H9 (cell line): Measurements from ENCODE around the gene SEBOX. TPM values are rescaled to one million over a fixed set of nuclear protein-coding genes. Genes with fewer than 3 reads are reported as not detected.

ENCODE experiments used
- DNase-seq: peaks from one replicate; pipeline ENCODE4 v3.0.0-alpha.2; 2017
- H2AFZ ChIP-seq: one replicate; pipeline ENCODE4 v1.6.1; 2013; ENCODE audit warnings: mild to moderate bottlenecking, low read length, control low read depth, moderate library complexity
- H2AK5ac ChIP-seq: 2 replicates; pipeline ENCODE4 v1.6.1; 2013; ENCODE audit warnings: low read length, control low read depth, mixed read lengths; ENCODE audit not compliant: insufficient read length
- H2BK120ac ChIP-seq: one replicate; pipeline ENCODE4 v1.6.1; 2013; ENCODE audit warnings: low read depth, mild to moderate bottlenecking, low read length, control low read depth, inconsistent platforms; ENCODE audit not compliant: poor library complexity, severe bottlenecking
- H2BK12ac ChIP-seq: 2 replicates; pipeline ENCODE4 v1.6.1; 2013; ENCODE audit warnings: low read length, control low read depth, mixed read lengths, low read depth; ENCODE audit not compliant: insufficient read length
- H2BK15ac ChIP-seq: 2 replicates; pipeline ENCODE4 v1.6.1; 2013; ENCODE audit warnings: low read depth, low read length, control low read depth
- H2BK20ac ChIP-seq: one replicate; pipeline ENCODE4 v1.6.1; 2013; ENCODE audit warnings: low read depth, mild to moderate bottlenecking, low read length, control low read depth, inconsistent platforms; ENCODE audit not compliant: poor library complexity, severe bottlenecking
- H2BK5ac ChIP-seq: 2 replicates; pipeline ENCODE4 v1.6.1; 2013; ENCODE audit warnings: low read length, control low read depth, mixed read lengths; ENCODE audit not compliant: insufficient read length
- H3K14ac ChIP-seq: 2 replicates; pipeline ENCODE4 v1.6.1; 2013; ENCODE audit warnings: low read length, control low read depth; ENCODE audit not compliant: insufficient read depth
- H3K18ac ChIP-seq: 2 replicates; pipeline ENCODE4 v1.6.1; 2013; ENCODE audit warnings: low read depth, mild to moderate bottlenecking, mixed read lengths, low read length, control low read depth; ENCODE audit not compliant: insufficient read length
- H3K23ac ChIP-seq: 2 replicates; pipeline ENCODE4 v1.6.1; 2013; ENCODE audit warnings: low read length, control low read depth, mixed read lengths, low read depth; ENCODE audit not compliant: insufficient read length
- H3K23me2 ChIP-seq: 2 replicates; pipeline ENCODE4 v1.6.1; 2013; ENCODE audit warnings: low read depth, mild to moderate bottlenecking, mixed read lengths, low read length, control low read depth; ENCODE audit not compliant: insufficient read length, poor library complexity, severe bottlenecking
- H3K27ac ChIP-seq: 2 replicates; pipeline ENCODE4 v1.5.1; 2013; ENCODE audit warnings: low read length, control low read depth, mixed read lengths, low read depth; ENCODE audit not compliant: insufficient read length
- H3K27me3 ChIP-seq: 2 replicates; pipeline ENCODE4 v1.6.1; 2013; ENCODE audit warnings: low read length, control low read depth, inconsistent platforms; ENCODE audit not compliant: insufficient read depth
- H3K4ac ChIP-seq: 2 replicates; pipeline ENCODE4 v1.6.1; 2013; ENCODE audit warnings: low read depth, mild to moderate bottlenecking, control low read depth, inconsistent platforms, low read length, moderate library complexity
- H3K4me1 ChIP-seq: 2 replicates; pipeline ENCODE4 v1.6.1; 2013; ENCODE audit warnings: low read length, control low read depth, inconsistent platforms; ENCODE audit not compliant: insufficient read depth
- H3K4me2 ChIP-seq: 2 replicates; pipeline ENCODE4 v1.6.1; 2013; ENCODE audit warnings: low read length, control low read depth, mixed read lengths; ENCODE audit not compliant: insufficient read length, insufficient read depth
- H3K56ac ChIP-seq: 2 replicates; pipeline ENCODE4 v1.6.1; 2013; ENCODE audit warnings: low read depth, mild to moderate bottlenecking, mixed read lengths, low read length, control low read depth; ENCODE audit not compliant: insufficient read length
- H3K79me1 ChIP-seq: 2 replicates; pipeline ENCODE4 v1.6.1; 2013; ENCODE audit warnings: low read depth, mild to moderate bottlenecking, moderate library complexity, low read length, control low read depth, inconsistent platforms; ENCODE audit not compliant: insufficient read depth, poor library complexity, severe bottlenecking
- H3K79me2 ChIP-seq: 2 replicates; pipeline ENCODE4 v1.6.1; 2013; ENCODE audit warnings: low read length, control low read depth, inconsistent platforms; ENCODE audit not compliant: insufficient read depth
- H3K9ac ChIP-seq: 2 replicates; pipeline ENCODE4 v1.6.1; 2013; ENCODE audit warnings: low read length, control low read depth, mixed read lengths; ENCODE audit not compliant: insufficient read length; ENCODE audit errors: extremely low read depth
- H3K9me3 ChIP-seq: one replicate; pipeline ENCODE4 v1.6.1; 2013; ENCODE audit warnings: low read depth, low read length, inconsistent platforms; ENCODE audit not compliant: control insufficient read depth
- H3T11ph ChIP-seq: one replicate; pipeline ENCODE4 v1.6.1; 2013; ENCODE audit warnings: mild to moderate bottlenecking, low read length, control low read depth, inconsistent platforms
- H4K20me1 ChIP-seq: one replicate; pipeline ENCODE4 v1.6.1; 2013; ENCODE audit not compliant: control insufficient read depth, insufficient read length, insufficient read depth
- H4K5ac ChIP-seq: 2 replicates; pipeline ENCODE4 v1.6.1; 2013; ENCODE audit warnings: low read depth, mild to moderate bottlenecking, mixed read lengths, low read length, control low read depth; ENCODE audit not compliant: insufficient read length
- H4K8ac ChIP-seq: replicated peaks from 2 replicates; pipeline ENCODE4 v1.6.1; 2013; ENCODE audit warnings: low read length, control low read depth, mixed read lengths, low read depth; ENCODE audit not compliant: insufficient read length
- H4K91ac ChIP-seq: 2 replicates; pipeline ENCODE4 v1.6.1; 2013; ENCODE audit warnings: low read depth, mild to moderate bottlenecking, moderate library complexity, mixed read lengths, low read length, control low read depth; ENCODE audit not compliant: insufficient read length
- H3K27ac Mint-ChIP-seq, 3 experiments: 2 replicates in 2 of 3; 3 replicates in 1 of 3; pipeline ENCODE4 v1.8.0; 2020 to 2021; ENCODE audit warnings: mixed read lengths in 3 of 3, mild to moderate bottlenecking in 1 of 3, moderate library complexity in 1 of 3
- H3K27me3 Mint-ChIP-seq: 2 replicates; pipeline ENCODE4 v1.8.0; 2021; ENCODE audit warnings: low read depth, mild to moderate bottlenecking, moderate library complexity, mixed read lengths
- H3K36me3 Mint-ChIP-seq, 3 experiments: 2 replicates in 2 of 3; 3 replicates in 1 of 3; pipeline ENCODE4 v1.8.0; 2020 to 2021; ENCODE audit warnings: low read depth in 3 of 3, mixed read lengths in 3 of 3; ENCODE audit not compliant: insufficient read depth in 1 of 3
- H3K4me1 Mint-ChIP-seq, 2 experiments: 2 replicates each; pipeline ENCODE4 v1.8.0; 2020; ENCODE audit warnings: mixed read lengths in 2 of 2
- H3K4me3 Mint-ChIP-seq, 2 experiments: 2 replicates in 1 of 2; 3 replicates in 1 of 2; pipeline ENCODE4 v1.8.0; 2020 to 2021; ENCODE audit warnings: mild to moderate bottlenecking in 2 of 2, mixed read lengths in 2 of 2, moderate library complexity in 1 of 2
- H3K9me3 Mint-ChIP-seq, 2 experiments: 2 replicates in 1 of 2; 3 replicates in 1 of 2; pipeline ENCODE4 v1.8.0; 2020; ENCODE audit warnings: mild to moderate bottlenecking in 2 of 2, mixed read lengths in 2 of 2, moderate library complexity in 1 of 2
- CTCF ChIP-seq: fragments of 200-600 bp; sonication (generic); conservative IDR thresholded peaks from 3 replicates; pipeline ENCODE4 v1.8.0; 2021; ENCODE audit warnings: antibody characterized with exemption, mild to moderate bottlenecking
- WGBS: extraction: QIAGEN DNeasy Blood & Tissue Kit; methylation state at CpG from one replicate; pipeline ENCODE4 v1.1.7; 2013; ENCODE audit warnings: missing lambda C conversion rate, low lambda C conversion rate, mixed read lengths; ENCODE audit not compliant: insufficient read length; ENCODE audit errors: extremely low coverage; 5-methylcytosine and 5-hydroxymethylcytosine counted together
- total RNA-seq: library from RNA; stranded (reverse); gene quantifications from 2 replicates; pipeline ENCODE4 v1.2.1, GENCODE V29; 2021

The SEBOX gene
- total RNA-seq, 1 experiment from 2014 or later = not detected

GRCh38 chr17:28341516-28341915 is 23.5 kb downstream of the SEBOX start:
- Histone ChIP-seq H3K9me3 (no peaks in the 10 kb centered on the region), H3K4me2 (no peak overlapping the region), H3K23ac (no peak overlapping the region), H3K14ac (no peak overlapping the region), H3K79me2 (no peaks in the 10 kb centered on the region; the same call in 1 of the 2 replicates), H2BK20ac (no peak overlapping the region), H3K4ac (no peak overlapping the region), H2BK15ac (no peak overlapping the region), H3K23me2 (peaks cover under 1% of the 10 kb centered on the region), H2BK12ac (no peak overlapping the region), H3K4me1 (peaks cover 4% of the 10 kb centered on the region; the same call in 1 of the 2 replicates), H2AFZ (no peak overlapping the region), H3K79me1 (no peaks in the 10 kb centered on the region), H2BK120ac (no peak overlapping the region), H2BK5ac (no peak overlapping the region), H4K91ac (no peak overlapping the region), H4K8ac (no peak overlapping the region), H4K5ac (no peak overlapping the region), H3K9ac (no peak overlapping the region), H3K56ac (no peak overlapping the region), H3T11ph (no peak overlapping the region), H3K27me3 (no peaks in the 10 kb centered on the region), H2AK5ac (no peak overlapping the region), H3K18ac (no peak overlapping the region), H4K20me1 (no peaks in the 10 kb centered on the region), H3K27ac (no peak overlapping the region)
- DNase-seq = no peak
- H3K4me1 Mint-ChIP-seq = peaks cover 14 to 17% of the 10 kb centered on the region in 2 experiments
- no peak for TF ChIP-seq CTCF
- no CpG with 5 or more reads among the region's 11 CpGs for WGBS
- no peak overlapping the region for H3K4me3 Mint-ChIP-seq
- H3K27me3 Mint-ChIP-seq = no peaks in the 10 kb centered on the region
- H3K27ac Mint-ChIP-seq = no peak overlapping the region
- H3K9me3 Mint-ChIP-seq = no peaks in the 10 kb centered on the region
- H3K36me3 Mint-ChIP-seq = peaks cover 7 to 56% (median 51%) of the 10 kb centered on the region in 3 experiments; a peak in 5 of 7 replicates
